ENCODE results near the gene PERP.

The PERP gene

GRCh38 chr6:138044972-138045371 is 62.2 kb downstream of the PERP start:
- Histone ChIP-seq H3K27ac (no peak overlapping the region), H3K79me2 (no peaks in the 10 kb centered on the region), H3K36me3 (ENCODE audit: control insufficient read depth, insufficient read depth, low read length) (no peaks in the 10 kb centered on the region), H2AFZ (no peak overlapping the region), H3K4me1 (no peaks in the 10 kb centered on the region), H3K9me3 (ENCODE audit: control insufficient read depth, low read length) (no peaks in the 10 kb centered on the region), H3K9ac (no peak overlapping the region), H3K4me3 (ENCODE audit: low read depth, low read length) (no peak overlapping the region), H3K4me2 (ENCODE audit: low read length) (no peak overlapping the region), H3K27me3 (ENCODE audit: control insufficient read depth, insufficient read depth, low read length) (no peaks in the 10 kb centered on the region)
- TF ChIP-seq CTCF (IDR thresholded peaks at IDR 0.05), result no peak

GRCh38 chr6:138044458-138044857 is 62.8 kb downstream of the PERP start:
- no peak overlapping the region for H3K4me2 ChIP-seq (ENCODE audit: low read length)
- H3K27ac ChIP-seq, result no peak overlapping the region
- H3K9ac ChIP-seq, result no peak overlapping the region
- H3K4me1 ChIP-seq, result no peaks in the 10 kb centered on the region
- no peaks in the 10 kb centered on the region for H3K9me3 ChIP-seq (ENCODE audit: control insufficient read depth, low read length)
- H3K4me3 ChIP-seq (ENCODE audit: low read depth, low read length), result no peak overlapping the region
- no peak overlapping the region for H2AFZ ChIP-seq
- no peaks in the 10 kb centered on the region for H3K36me3 ChIP-seq (ENCODE audit: control insufficient read depth, insufficient read depth, low read length)
- no peak for TF ChIP-seq CTCF (IDR thresholded peaks at IDR 0.05)
- no peaks in the 10 kb centered on the region for H3K79me2 ChIP-seq
- no peaks in the 10 kb centered on the region for H3K27me3 ChIP-seq (ENCODE audit: control insufficient read depth, insufficient read depth, low read length)
